ENCODE measurements around the gene CFAP251. TPM values are rescaled to one million over a fixed set of nuclear protein-coding genes. Genes with fewer than 3 reads are reported as not detected.
A peak's percentile ranks its signal among the peaks of the same experiment; 100 is the strongest.

CFAP251 gene
- total RNA-seq, 1 donor from 2014 or later = 0.92 TPM

DNA sequence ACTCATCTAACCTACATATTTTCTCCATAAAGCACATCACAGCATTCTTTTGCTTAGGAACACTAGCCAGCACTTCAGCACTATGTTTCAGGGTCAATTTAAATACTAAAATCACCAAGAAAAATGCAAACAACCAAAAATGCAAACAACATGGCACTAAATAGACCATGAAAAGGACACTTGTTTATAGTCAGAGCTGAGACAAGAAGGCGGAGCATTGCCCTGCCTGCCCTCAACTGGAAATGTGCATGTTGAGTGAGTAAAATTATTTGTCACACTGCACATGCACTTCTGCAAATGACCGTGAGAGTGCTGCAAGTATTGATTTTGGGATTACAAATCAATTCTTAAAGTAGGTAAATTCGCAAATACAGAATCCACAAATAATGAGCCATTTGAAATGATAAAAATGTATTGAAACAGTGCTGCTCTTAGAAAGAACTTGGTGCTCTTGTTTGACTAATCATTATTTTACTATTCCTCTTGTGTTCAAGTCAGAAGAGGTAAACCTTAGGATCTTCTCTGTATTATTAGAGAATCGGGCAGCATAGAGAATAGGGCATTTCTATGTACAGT lies 34.8 kb downstream of the CFAP251 start:
- Histone ChIP-seq H3K4me1 (no peaks in the 10 kb centered on the region), H3K79me2 (ENCODE audit: low read depth) (no peaks in the 10 kb centered on the region), H3F3A (ENCODE audit: low read depth) (no peaks in the 10 kb centered on the region), H3K4me3 (no peak overlapping the region), H4K20me1 (ENCODE audit: low read depth) (no peaks in the 10 kb centered on the region), H3K27me3 (no peaks in the 10 kb centered on the region), H3K4me2 (no peak overlapping the region), H2AFZ (replicated peaks) (no peak overlapping the region), H3K27ac (no peak overlapping the region), H3K9ac (no peak overlapping the region), H3K36me3 (no peaks in the 10 kb centered on the region), H3K9me3 (ENCODE audit: low read depth) (no peaks in the 10 kb centered on the region)
- Mint-ChIP-seq H3K27me3 (ENCODE audit: insufficient read depth, low read depth) (peaks cover 4% of the 10 kb centered on the region), H3K4me1 (no peaks in the 10 kb centered on the region), H3K9me3 (peaks cover 2% of the 10 kb centered on the region), H3K27ac (no peak overlapping the region), H3K36me3 (no peaks in the 10 kb centered on the region), H3K4me3 (no peak overlapping the region)
- TF ChIP-seq EZH2phosphoT487 (IDR thresholded peaks at IDR 0.05) = no peak
- no peak for TF ChIP-seq CTCF (IDR thresholded peaks at IDR 0.05)
- no peak for TF ChIP-seq EZH2 (IDR thresholded peaks at IDR 0.05)
- DNase-seq (ENCODE audit: low spot score) = no peak

DNA sequence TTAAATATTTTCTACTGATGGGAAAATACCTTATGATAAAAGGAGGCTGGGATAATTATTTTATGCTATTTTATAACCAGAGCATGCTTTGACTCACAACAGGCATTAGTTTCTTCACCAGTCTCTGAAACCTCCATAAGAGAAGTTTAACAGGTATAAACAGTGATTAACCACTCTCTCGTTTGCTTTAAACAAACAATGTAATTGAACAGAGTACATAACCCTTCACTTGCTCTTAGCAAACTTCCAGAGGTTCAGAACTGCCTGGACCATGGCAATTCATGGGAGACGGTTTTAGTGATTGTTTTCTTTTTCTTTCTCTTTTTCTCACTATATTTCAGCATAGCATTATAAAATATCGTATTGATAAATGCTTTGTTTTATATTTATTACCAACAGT lies 35.3 kb downstream of the CFAP251 start:
- Histone ChIP-seq H3K4me3 (no peak overlapping the region), H3K9me3 (ENCODE audit: low read depth) (no peaks in the 10 kb centered on the region), H3K27me3 (no peaks in the 10 kb centered on the region), H3K4me1 (peaks cover 3% of the 10 kb centered on the region), H3K36me3 (no peaks in the 10 kb centered on the region), H3K4me2 (no peak overlapping the region), H3K79me2 (ENCODE audit: low read depth) (no peaks in the 10 kb centered on the region), H3K9ac (no peak overlapping the region), H3K27ac (no peak overlapping the region), H4K20me1 (ENCODE audit: low read depth) (no peaks in the 10 kb centered on the region), H3F3A (ENCODE audit: low read depth) (no peaks in the 10 kb centered on the region), H2AFZ (replicated peaks) (no peak overlapping the region)
- Mint-ChIP-seq H3K4me1 (no peaks in the 10 kb centered on the region), H3K36me3 (no peaks in the 10 kb centered on the region), H3K27me3 (ENCODE audit: insufficient read depth, low read depth) (peaks cover 4% of the 10 kb centered on the region), H3K4me3 (no peak overlapping the region), H3K27ac (no peak overlapping the region), H3K9me3 (peaks cover 2% of the 10 kb centered on the region)
- DNase-seq (ENCODE audit: low spot score) = no peak
- TF ChIP-seq CTCF (IDR thresholded peaks at IDR 0.05) (no peak), EZH2phosphoT487 (IDR thresholded peaks at IDR 0.05) (no peak), EZH2 (IDR thresholded peaks at IDR 0.05) (no peak)

GRCh38 chr12:121955258-121956237 lies 37.2 kb downstream of the CFAP251 start:
- H3K36me3 ChIP-seq = no peaks in the 10 kb centered on the region
- TF ChIP-seq EZH2 (IDR thresholded peaks at IDR 0.05) (no peak), EZH2phosphoT487 (IDR thresholded peaks at IDR 0.05) (no peak), CTCF (IDR thresholded peaks at IDR 0.05) (peak; percentile 66)
- peaks cover 3% of the 10 kb centered on the region for H3K4me1 ChIP-seq
- Mint-ChIP-seq H3K4me1 (no peaks in the 10 kb centered on the region), H3K9me3 (peaks cover 2% of the 10 kb centered on the region), H3K27ac (no peak overlapping the region), H3K36me3 (no peaks in the 10 kb centered on the region), H3K27me3 (ENCODE audit: insufficient read depth, low read depth) (peaks cover 4% of the 10 kb centered on the region), H3K4me3 (peak overlapping the region; percentile 1)
- H3K27ac ChIP-seq = no peak overlapping the region
- H4K20me1 ChIP-seq (ENCODE audit: low read depth) = no peaks in the 10 kb centered on the region
- H3K4me2 ChIP-seq = no peak overlapping the region
- H3K9me3 ChIP-seq (ENCODE audit: low read depth) = no peaks in the 10 kb centered on the region
- H3K9ac ChIP-seq = no peak overlapping the region
- H3K4me3 ChIP-seq = no peak overlapping the region
- H3F3A ChIP-seq (ENCODE audit: low read depth) = no peaks in the 10 kb centered on the region
- no peaks in the 10 kb centered on the region for H3K79me2 ChIP-seq (ENCODE audit: low read depth)
- peak; percentile 43 for DNase-seq (ENCODE audit: low spot score)
- no peaks in the 10 kb centered on the region for H3K27me3 ChIP-seq
- peak overlapping the region; percentile 72 for H2AFZ ChIP-seq (replicated peaks)
